ENCODE measurements around the gene LY9.

Gene LY9

DNA sequence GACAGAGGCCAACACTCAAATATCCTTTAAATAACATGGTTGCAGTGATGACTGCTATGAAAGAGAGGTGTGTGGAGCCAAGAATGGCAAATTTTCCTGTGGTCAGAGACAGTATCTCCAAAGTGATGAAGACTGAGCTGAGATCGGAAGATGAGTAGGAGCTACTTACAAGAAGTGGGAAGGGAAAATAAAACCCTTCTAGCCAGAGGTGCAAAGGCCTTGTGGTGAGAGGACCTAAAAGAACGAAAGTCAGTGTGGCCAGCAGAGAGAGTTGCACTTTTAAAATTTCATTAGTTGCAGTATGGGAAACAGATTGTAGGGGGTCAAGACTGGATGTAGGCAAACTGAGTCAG, 39.1 kb upstream of the LY9 start:
- H3K4me3 Mint-ChIP-seq = no peak overlapping the region
- no peak overlapping the region for H3K27ac Mint-ChIP-seq
- peaks cover 13% of the 10 kb centered on the region for H3K27me3 Mint-ChIP-seq (ENCODE audit: low read depth, poor library complexity)
- no peaks in the 10 kb centered on the region for H3K4me1 Mint-ChIP-seq
- H3K36me3 Mint-ChIP-seq (ENCODE audit: low read depth) = no peaks in the 10 kb centered on the region
- TF ChIP-seq, protein P1, sequence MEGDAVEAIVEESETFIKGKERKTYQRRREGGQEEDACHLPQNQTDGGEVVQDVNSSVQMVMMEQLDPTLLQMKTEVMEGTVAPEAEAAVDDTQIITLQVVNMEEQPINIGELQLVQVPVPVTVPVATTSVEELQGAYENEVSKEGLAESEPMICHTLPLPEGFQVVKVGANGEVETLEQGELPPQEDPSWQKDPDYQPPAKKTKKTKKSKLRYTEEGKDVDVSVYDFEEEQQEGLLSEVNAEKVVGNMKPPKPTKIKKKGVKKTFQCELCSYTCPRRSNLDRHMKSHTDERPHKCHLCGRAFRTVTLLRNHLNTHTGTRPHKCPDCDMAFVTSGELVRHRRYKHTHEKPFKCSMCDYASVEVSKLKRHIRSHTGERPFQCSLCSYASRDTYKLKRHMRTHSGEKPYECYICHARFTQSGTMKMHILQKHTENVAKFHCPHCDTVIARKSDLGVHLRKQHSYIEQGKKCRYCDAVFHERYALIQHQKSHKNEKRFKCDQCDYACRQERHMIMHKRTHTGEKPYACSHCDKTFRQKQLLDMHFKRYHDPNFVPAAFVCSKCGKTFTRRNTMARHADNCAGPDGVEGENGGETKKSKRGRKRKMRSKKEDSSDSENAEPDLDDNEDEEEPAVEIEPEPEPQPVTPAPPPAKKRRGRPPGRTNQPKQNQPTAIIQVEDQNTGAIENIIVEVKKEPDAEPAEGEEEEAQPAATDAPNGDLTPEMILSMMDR (IDR thresholded peaks at IDR 0.05) = no peak
- no peak for DNase-seq
- H3K9me3 Mint-ChIP-seq = no peaks in the 10 kb centered on the region

DNA sequence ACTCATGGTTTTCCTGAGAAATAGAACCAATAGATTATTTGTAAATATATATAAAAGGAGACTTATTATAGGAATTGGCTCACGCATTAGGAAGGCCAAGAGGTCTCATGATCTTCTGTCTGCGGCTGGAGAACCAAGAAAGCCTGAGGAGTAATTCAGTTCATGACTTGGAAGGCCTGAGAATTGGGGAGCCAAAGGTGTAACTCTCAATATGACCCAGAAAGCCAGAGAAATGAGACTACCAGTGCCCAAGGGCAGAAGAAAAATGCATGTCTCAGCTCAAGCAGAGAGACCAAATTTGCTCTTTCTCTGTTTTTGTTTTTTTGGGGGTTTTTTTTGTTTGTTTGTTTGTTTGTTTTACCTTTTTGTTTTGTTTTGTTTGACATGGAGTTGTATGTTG, 37.5 kb upstream of the LY9 start:
- no peak overlapping the region for H3K4me3 Mint-ChIP-seq
- TF ChIP-seq, protein P1 (IDR thresholded peaks at IDR 0.05) = no peak

DNA sequence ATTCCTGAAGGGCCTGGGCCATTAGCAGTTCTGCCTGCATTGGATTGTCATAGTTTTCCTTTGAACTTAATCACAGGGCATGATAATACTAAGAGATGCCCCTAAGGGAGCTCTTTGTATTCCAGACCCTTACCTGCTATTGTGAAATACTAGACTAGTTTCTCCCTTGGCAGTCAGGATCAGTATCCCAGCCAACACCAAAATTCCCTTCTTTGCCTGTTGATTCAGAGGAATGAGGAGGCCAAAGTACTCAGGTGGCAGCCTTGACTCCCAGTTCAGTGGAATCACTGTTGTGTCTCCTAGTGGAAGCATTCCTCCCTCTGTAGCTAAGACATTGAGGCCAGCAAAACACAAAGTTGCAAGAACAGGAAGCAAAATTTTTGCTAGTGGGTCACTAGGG, 36.2 kb upstream of the LY9 start:
- H3K27ac Mint-ChIP-seq = no peak overlapping the region
- no peak for DNase-seq
- no peaks in the 10 kb centered on the region for H3K4me1 Mint-ChIP-seq
- no peaks in the 10 kb centered on the region for H3K36me3 Mint-ChIP-seq (ENCODE audit: low read depth)
- no peak overlapping the region for H3K4me3 Mint-ChIP-seq
- no peaks in the 10 kb centered on the region for H3K9me3 Mint-ChIP-seq
- TF ChIP-seq, protein P1 (IDR thresholded peaks at IDR 0.05) = no peak
- H3K27me3 Mint-ChIP-seq (ENCODE audit: low read depth, poor library complexity) = peaks cover 3% of the 10 kb centered on the region

More for the DNA sequence above, 37.5 kb upstream of the LY9 start:
- Mint-ChIP-seq H3K36me3 (ENCODE audit: low read depth) (no peaks in the 10 kb centered on the region), H3K27me3 (ENCODE audit: low read depth, poor library complexity) (peaks cover 9% of the 10 kb centered on the region), H3K27ac (no peak overlapping the region), H3K4me1 (no peaks in the 10 kb centered on the region), H3K9me3 (no peaks in the 10 kb centered on the region)
- no peak for DNase-seq

DNA sequence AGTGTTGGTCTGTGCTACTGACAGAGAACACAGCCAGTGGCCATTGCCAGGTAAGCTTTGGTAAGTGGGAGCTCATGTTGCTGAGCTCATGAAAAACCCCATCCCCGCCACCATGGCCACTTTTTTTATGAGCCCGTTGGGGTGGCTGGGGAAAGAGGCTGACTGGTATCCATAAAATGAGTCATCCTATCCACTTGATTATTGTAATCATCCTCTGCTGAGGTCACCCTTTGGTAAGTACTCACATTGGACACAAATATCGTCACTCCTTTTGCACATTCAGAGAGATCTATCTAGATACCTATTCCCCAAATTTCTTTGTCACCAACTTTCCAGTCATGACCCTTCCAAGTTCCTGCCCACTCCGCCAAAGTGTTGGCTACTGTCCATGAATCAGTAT, 34.9 kb upstream of the LY9 start:
- DNase-seq = no peak
- Mint-ChIP-seq H3K4me1 (no peaks in the 10 kb centered on the region), H3K4me3 (no peak overlapping the region), H3K27me3 (ENCODE audit: low read depth, poor library complexity) (peaks cover 3% of the 10 kb centered on the region), H3K27ac (no peak overlapping the region), H3K9me3 (no peaks in the 10 kb centered on the region), H3K36me3 (ENCODE audit: low read depth) (no peaks in the 10 kb centered on the region)
- TF ChIP-seq, protein P1 (IDR thresholded peaks at IDR 0.05) = no peak

DNA sequence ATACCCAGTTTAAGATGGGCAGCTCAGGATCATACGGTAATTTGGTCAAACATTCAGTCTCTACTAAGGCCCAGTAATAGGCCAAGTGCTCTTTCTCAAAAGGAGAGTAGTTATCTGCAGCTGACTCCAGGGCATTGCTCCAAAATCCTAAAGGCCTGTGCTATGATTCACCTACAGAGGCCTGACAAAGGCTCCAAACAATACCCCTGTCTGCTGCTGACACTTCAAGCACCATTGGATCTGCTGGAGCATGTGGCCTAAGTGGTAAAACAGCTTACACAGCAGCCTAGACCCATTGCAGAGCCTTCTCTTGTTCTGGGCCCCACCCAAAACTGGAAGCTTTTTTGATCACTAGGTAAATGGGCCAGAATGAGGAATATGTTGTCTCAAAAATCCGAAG, 34.1 kb upstream of the LY9 start:
- Mint-ChIP-seq H3K4me3 (no peak overlapping the region), H3K4me1 (no peaks in the 10 kb centered on the region), H3K27ac (no peak overlapping the region), H3K27me3 (ENCODE audit: low read depth, poor library complexity) (peaks cover 6% of the 10 kb centered on the region), H3K36me3 (ENCODE audit: low read depth) (no peaks in the 10 kb centered on the region), H3K9me3 (no peaks in the 10 kb centered on the region)
- TF ChIP-seq, protein P1 (IDR thresholded peaks at IDR 0.05) = no peak
- DNase-seq = no peak

DNA sequence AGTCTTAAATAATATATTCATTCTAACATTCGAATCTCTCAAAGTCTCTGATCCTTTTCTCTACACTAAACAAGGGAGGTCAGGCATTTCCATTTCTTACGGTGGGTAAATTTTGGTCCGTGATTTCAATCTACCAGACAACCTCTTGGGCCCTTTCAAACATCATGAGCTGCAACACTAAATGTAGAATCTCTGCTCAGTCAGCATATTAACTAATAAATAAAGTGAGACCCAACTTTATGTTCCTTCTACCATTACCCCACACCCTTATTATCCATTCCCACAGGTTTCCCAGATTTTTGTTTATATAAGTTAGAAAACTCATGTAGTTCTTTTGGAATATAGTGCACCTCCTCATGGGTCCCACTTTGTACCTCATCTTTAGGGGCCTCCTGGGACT, 32.0 kb upstream of the LY9 start:
- H3K27ac Mint-ChIP-seq = no peak overlapping the region
- no peaks in the 10 kb centered on the region for H3K36me3 Mint-ChIP-seq (ENCODE audit: low read depth)
- peaks cover 2% of the 10 kb centered on the region for H3K27me3 Mint-ChIP-seq (ENCODE audit: low read depth, poor library complexity)
- TF ChIP-seq, protein P1 (IDR thresholded peaks at IDR 0.05) = no peak
- H3K4me1 Mint-ChIP-seq = no peaks in the 10 kb centered on the region
- H3K4me3 Mint-ChIP-seq = no peak overlapping the region
- H3K9me3 Mint-ChIP-seq = no peaks in the 10 kb centered on the region
- DNase-seq = no peak

Data from nephron progenitor cell (in vitro differentiated cells).